A549 (cell line): Measurements from ENCODE around the gene TRDN. TPM values are rescaled to one million over a fixed set of nuclear protein-coding genes. Genes with fewer than 3 reads are reported as not detected.

Experiments
- ATAC-seq, 2 experiments: fragments of 200-7000 bp in 1 of 2; fragments of >200 bp in 1 of 2; cut with Nextera tagmentation in 1 of 2; cut with Tn5 transposase in 1 of 2; 3 replicates each; pipeline versions ENCODE4 v1.8.0 to v1.9.1; 2018 to 2020; ENCODE audit warnings: mild to moderate bottlenecking in 1 of 2, moderate library complexity in 1 of 2
- CTCF ChIA-PET: fragments of 300-600 bp; sonication (Branson Sonifier 250); formaldehyde crosslinking; extraction: SDS; loops from one replicate; lab custom pipeline; 2021; ENCODE audit warnings: antibody characterized with exemption, inconsistent platforms; lab: Yijun Ruan, JAX
- POLR2A ChIA-PET: fragments of 350-600 bp; formaldehyde crosslinking; extraction: SDS; loops from one replicate; lab custom pipeline; 2021; ENCODE audit warnings: antibody characterized with exemption, inconsistent platforms; lab: Yijun Ruan, JAX
- DNase-seq, 2 experiments: peaks; one replicate each; pipeline versions ENCODE4 v3.0.0 to v3.0.0-alpha.2; 2011 to 2016; ENCODE audit warnings: low read depth in 1 of 2, low spot score in 1 of 2
- FAIRE-seq: peaks from 2 replicates; lab custom pipeline; 2011; peaks lifted over from hg19 to GRCh38; lab: Jason Lieb, UNC
- H3K27ac ChIP-seq, 2 experiments: fragments of >200 bp; sonication (Bioruptor Twin); formaldehyde crosslinking; 3 replicates each; pipeline ENCODE4 v1.5.1; 2016 to 2017
- H3K4me1 ChIP-seq: fragments of >200 bp; sonication (Bioruptor Twin); formaldehyde crosslinking; 3 replicates; pipeline ENCODE4 v1.6.1; 2016
- H3K4me2 ChIP-seq: fragments of >200 bp; sonication (Bioruptor Twin); formaldehyde crosslinking; 3 replicates; pipeline ENCODE4 v1.6.1; 2016
- H3K4me3 ChIP-seq: fragments of >200 bp; sonication (Bioruptor Twin); formaldehyde crosslinking; 3 replicates; pipeline ENCODE4 v1.5.1; 2016
- H3K9me3 ChIP-seq: fragments of >200 bp; sonication (Bioruptor Twin); formaldehyde crosslinking; 3 replicates; pipeline ENCODE4 v1.6.1; 2016
- CBX8 ChIP-seq: fragments of 200-600 bp; sonication (generic); IDR thresholded peaks from 2 replicates; pipeline ENCODE4 v1.6.1; 2016
- CHD2 ChIP-seq: fragments of 150-350 bp; IDR thresholded peaks from 2 replicates; pipeline ENCODE4 v1.6.1; 2014; ENCODE audit warnings: low read length; ENCODE audit not compliant: partially characterized antibody
- CHD4 ChIP-seq: fragments of 200-600 bp; sonication (generic); IDR thresholded peaks from 2 replicates; pipeline ENCODE4 v1.6.1; 2016; ENCODE audit warnings: antibody characterized with exemption, mild to moderate bottlenecking, borderline replicate concordance
- EHF ChIP-seq: fragments of 250-450 bp; sonication (Bioruptor Pico); IDR thresholded peaks from 2 replicates; pipeline ENCODE4 v1.5.0; 2020; ENCODE audit warnings: mild to moderate bottlenecking
- EP300 ChIP-seq, 2 experiments: fragments of >200 bp; sonication (Bioruptor Twin); formaldehyde crosslinking; IDR thresholded peaks; 2 replicates in 1 of 2; 3 replicates in 1 of 2; pipeline ENCODE4 v1.6.1; 2016 to 2017
- ESRRA ChIP-seq: fragments of 150-350 bp; IDR thresholded peaks from 2 replicates; pipeline ENCODE4 v1.6.1; 2014; ENCODE audit warnings: mild to moderate bottlenecking, low read length, borderline replicate concordance
- FOSL2 ChIP-seq, 2 experiments: fragments of 450-650 bp in 1 of 2; fragments of >200 bp in 1 of 2; sonication (Bioruptor Twin) in 1 of 2; formaldehyde crosslinking; IDR thresholded peaks; 2 replicates each; pipeline versions ENCODE4 v1.5.0 to v1.6.1; 2016 to 2020; ENCODE audit warnings: mild to moderate bottlenecking in 1 of 2, moderate library complexity in 1 of 2
- GATA3 ChIP-seq: IDR thresholded peaks from 2 replicates; pipeline ENCODE4 v1.6.1; 2012; ENCODE audit warnings: borderline replicate concordance
- HDAC2 ChIP-seq: fragments of 200-600 bp; sonication (generic); IDR thresholded peaks from 2 replicates; pipeline ENCODE4 v1.6.1; 2016
- HEYL ChIP-seq: fragments of 250-450 bp; sonication (Bioruptor Pico); IDR thresholded peaks from 2 replicates; pipeline ENCODE4 v1.8.0; 2021; ENCODE audit warnings: mild to moderate bottlenecking, moderate library complexity
- HOXB13 ChIP-seq: fragments of 250-450 bp; sonication (Bioruptor Pico); IDR thresholded peaks from 2 replicates; pipeline ENCODE4 v1.5.0; 2020; ENCODE audit warnings: low read depth, mild to moderate bottlenecking, moderate library complexity
- JUNB ChIP-seq: fragments of >200 bp; sonication (Bioruptor Twin); formaldehyde crosslinking; IDR thresholded peaks from 2 replicates; pipeline ENCODE4 v1.6.1; 2016
- MYC ChIP-seq: IDR thresholded peaks from 2 replicates; pipeline ENCODE4 v1.6.1; 2012; ENCODE audit warnings: mild to moderate bottlenecking, inconsistent platforms, low read length, improper control_type of control experiment, borderline replicate concordance
- NPAS2 ChIP-seq: fragments of 250-450 bp; sonication (Bioruptor Pico); IDR thresholded peaks from 2 replicates; pipeline ENCODE4 v1.8.0; 2022; ENCODE audit warnings: mild to moderate bottlenecking, moderate library complexity, borderline replicate concordance
- PHF8 ChIP-seq: fragments of 200-600 bp; sonication (generic); IDR thresholded peaks from 2 replicates; pipeline ENCODE4 v1.6.1; 2016; ENCODE audit warnings: low read depth, mild to moderate bottlenecking, antibody characterized with exemption, moderate library complexity, borderline replicate concordance
- POLR2A ChIP-seq: IDR thresholded peaks from 2 replicates; pipeline ENCODE4 v1.6.1; 2012; ENCODE audit warnings: mild to moderate bottlenecking, low read length
- RAD21 ChIP-seq, 2 experiments: fragments of >200 bp in 1 of 2; sonication (Bioruptor Twin) in 1 of 2; formaldehyde crosslinking in 1 of 2; IDR thresholded peaks in 1 of 2; conservative IDR thresholded peaks in 1 of 2; 2 replicates in 1 of 2; 3 replicates in 1 of 2; pipeline ENCODE4 v1.6.1; 2012 to 2018; ENCODE audit warnings: inconsistent platforms in 1 of 2
- RCOR1 ChIP-seq: fragments of 150-350 bp; IDR thresholded peaks from 2 replicates; pipeline ENCODE4 v1.6.1; 2014; ENCODE audit warnings: antibody characterized with exemption, low read length, low read depth
- RFX5 ChIP-seq: fragments of 450-650 bp; IDR thresholded peaks from 2 replicates; pipeline ENCODE4 v1.7.1; 2014; ENCODE audit warnings: antibody characterized with exemption, mild to moderate bottlenecking, moderate library complexity
- SMC3 ChIP-seq: fragments of >200 bp; sonication (Bioruptor Twin); formaldehyde crosslinking; IDR thresholded peaks from 3 replicates; pipeline ENCODE4 v1.6.1; 2018; ENCODE audit warnings: inconsistent platforms
- SREBF2 ChIP-seq: fragments of 450-650 bp; IDR thresholded peaks from 2 replicates; pipeline ENCODE4 v1.6.1; 2014; ENCODE audit warnings: mild to moderate bottlenecking, moderate library complexity
- TP53 ChIP-seq: fragments of 250-450 bp; sonication (Bioruptor Pico); IDR thresholded peaks from 2 replicates; pipeline ENCODE4 v1.5.0; 2021; ENCODE audit warnings: mild to moderate bottlenecking, moderate library complexity
- ZC3H11A ChIP-seq: fragments of 450-650 bp; IDR thresholded peaks from 2 replicates; pipeline ENCODE4 v1.6.1; 2014; ENCODE audit warnings: antibody characterized with exemption, mild to moderate bottlenecking
- ZFP36 ChIP-seq: fragments of 450-650 bp; IDR thresholded peaks from 2 replicates; pipeline ENCODE4 v1.6.1; 2014; ENCODE audit warnings: borderline replicate concordance; ENCODE audit not compliant: partially characterized antibody
- ZSCAN20 ChIP-seq: fragments of 250-450 bp; sonication (Bioruptor Pico); IDR thresholded peaks from 2 replicates; pipeline ENCODE4 v1.8.0; 2022; ENCODE audit warnings: mild to moderate bottlenecking, moderate library complexity
- WGBS: methylation state at CpG from one replicate; pipeline ENCODE4 v1.1.6; 2017; ENCODE audit errors: missing lambda C conversion rate; 5-methylcytosine and 5-hydroxymethylcytosine counted together
- polyA plus RNA-seq, 4 experiments: library from polyadenylated mRNA; depleted of rRNA in 3 of 4; stranded (reverse); fragments of >200 nt; fragmentation: RNase III in 1 of 4; extraction: RNeasy Plus Mini Kit Qiagen cat#74134 plus additional on column Dnase treatment in 1 of 4; gene quantifications; 2 replicates in 3 of 4; 3 replicates in 1 of 4; pipeline ENCODE4 v1.2.3, GENCODE V29; 2011 to 2017
- TF ChIP-seq, protein P1 (sequence below): IDR thresholded peaks from 2 replicates; pipeline ENCODE4 v1.6.1; 2012; ENCODE audit warnings: low read depth, borderline replicate concordance

TRDN gene
- polyA plus RNA-seq, 2 of the 4 experiments (the other 2 are of a cell fraction): not detected

DNA sequence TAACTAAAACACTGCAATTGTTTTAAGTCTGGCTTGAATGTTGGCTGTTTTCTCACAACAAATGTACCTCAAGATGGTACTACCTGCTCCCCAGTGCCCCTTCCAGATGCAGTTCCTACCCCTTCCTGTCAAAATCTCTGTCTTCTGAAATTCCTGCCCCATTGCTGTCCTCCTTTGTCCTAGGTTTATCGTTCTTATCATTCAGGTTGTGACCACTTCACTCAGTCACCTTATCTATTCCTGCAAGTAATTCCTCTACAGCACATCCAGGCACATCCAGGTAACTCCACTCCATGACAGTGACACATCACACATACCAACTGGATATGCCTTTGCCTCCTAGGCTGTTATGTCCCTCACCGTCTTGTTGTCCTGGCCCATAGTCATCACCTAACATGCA, 90.2 kb downstream of the TRDN start:
- ChIA-PET POLR2A (no interaction called here), CTCF (no interaction called here)
- no peak for TF ChIP-seq HOXB13 (CRISPR knock-in tag)
- no peak for TF ChIP-seq TP53 (CRISPR knock-in tag)
- TF ChIP-seq SREBF2: no peak
- TF ChIP-seq ZC3H11A: no peak
- no peak for TF ChIP-seq RCOR1
- no peak overlapping the region for H3K4me3 ChIP-seq
- FAIRE-seq (no peak), ATAC-seq (no peak), DNase-seq (no peak)
- H3K4me1 ChIP-seq: no peaks in the 10 kb centered on the region
- no peaks in the 10 kb centered on the region for H3K9me3 ChIP-seq
- whole genome bisulfite sequencing: 35% methylated on average over 2 of the region's 2 CpGs
- H3K4me2 ChIP-seq: no peak overlapping the region
- no peak overlapping the region for H3K27ac ChIP-seq

DNA sequence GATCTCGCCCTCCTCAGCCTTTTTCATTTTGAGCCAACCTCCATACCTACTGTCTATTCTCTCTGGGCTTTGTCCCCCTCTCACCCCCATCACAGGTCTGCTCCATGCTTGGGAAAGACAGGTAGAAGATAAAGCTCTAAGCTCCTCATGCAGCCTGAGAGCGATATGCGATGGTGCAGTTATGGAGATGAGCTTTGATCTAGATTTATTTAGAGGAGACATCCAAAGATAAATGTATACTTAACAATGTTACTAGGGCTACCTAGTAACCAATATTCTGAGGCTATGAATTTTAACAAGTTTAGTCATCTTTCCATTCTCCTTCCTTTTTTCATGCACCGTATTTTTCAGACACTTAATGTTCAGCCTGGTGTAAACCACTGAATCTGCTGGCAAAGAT, 95.3 kb downstream of the TRDN start:
- DNase-seq (no peak), ATAC-seq (no peak), FAIRE-seq (no peak)
- Histone ChIP-seq H3K27ac (no peak overlapping the region), H3K4me1 (no peaks in the 10 kb centered on the region), H3K4me3 (no peak overlapping the region), H3K9me3 (no peaks in the 10 kb centered on the region), H3K4me2 (no peak overlapping the region)
- ChIA-PET CTCF (no interaction called here), POLR2A (no interaction called here)
- 58% methylated on average over 4 of the region's 4 CpGs for WGBS
- TF ChIP-seq RAD21 (conservative IDR thresholded peaks at IDR 0.05 in 1 of 2, IDR thresholded peaks at IDR 0.05 in 1 of 2): no peak
- TF ChIP-seq CBX8: no peak

DNA sequence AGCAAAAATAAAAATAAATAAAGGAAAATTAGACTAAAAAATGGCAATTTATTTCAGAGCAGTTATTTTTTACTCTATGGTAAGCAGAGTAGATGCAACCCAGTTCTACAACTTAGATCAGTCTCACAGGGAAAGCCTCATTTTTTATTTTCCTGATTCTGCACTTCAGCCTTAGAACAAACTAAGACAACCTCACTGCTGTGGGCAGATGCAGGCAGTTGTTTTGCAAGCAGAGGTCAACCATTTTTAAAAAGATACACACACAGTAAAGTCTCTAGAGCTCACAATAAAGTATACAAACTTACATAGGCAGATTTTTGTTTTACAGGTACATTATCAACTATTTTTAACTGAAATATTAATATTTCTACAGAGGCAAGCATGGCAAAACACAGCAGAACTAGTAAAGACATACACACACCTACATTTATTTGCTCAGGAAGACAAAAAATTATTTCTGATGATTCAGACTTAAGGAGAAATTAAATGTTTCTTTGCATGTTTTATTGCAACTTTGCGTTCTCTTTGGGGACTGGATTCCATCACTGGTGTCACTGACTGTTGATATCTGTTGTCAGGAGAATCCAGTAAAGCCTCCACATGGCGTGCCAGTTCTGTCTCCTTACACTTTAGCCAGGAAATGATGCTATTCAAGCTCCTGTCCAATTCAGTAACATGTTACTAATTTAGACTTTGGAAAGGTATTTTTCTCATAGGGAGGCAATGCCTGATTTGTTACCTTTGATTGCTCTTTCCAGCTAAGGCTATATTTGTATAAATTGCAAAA, 102.7 kb downstream of the TRDN start:
- 65% methylated on average over 2 of the region's 2 CpGs for WGBS
- Histone ChIP-seq H3K27ac (no peak overlapping the region), H3K9me3 (no peaks in the 10 kb centered on the region), H3K4me1 (peaks cover 16% of the 10 kb centered on the region; the same call in 2 of the 3 replicates), H3K4me2 (no peak overlapping the region), H3K4me3 (no peak overlapping the region)
- DNase-seq: no peak
- FAIRE-seq: no peak
- no peak for ATAC-seq
- ChIA-PET POLR2A (no interaction called here), CTCF (no interaction called here)
- TF ChIP-seq POLR2A: no peak
- no peak for TF ChIP-seq ZFP36
- TF ChIP-seq MYC: no peak
- no peak for TF ChIP-seq ESRRA
- no peak for TF ChIP-seq FOSL2 (IDR thresholded peaks at IDR 0.05)
- TF ChIP-seq FOSL2 (CRISPR knock-in tag; IDR thresholded peaks at IDR 0.05): no peak
- TF ChIP-seq SMC3: no peak
- TF ChIP-seq CHD4: no peak
- TF ChIP-seq EP300 (IDR thresholded peaks at IDR 0.05): no peak
- no peak for TF ChIP-seq CHD2
- TF ChIP-seq EHF: no peak
- TF ChIP-seq GATA3: no peak
- no peak for TF ChIP-seq NPAS2 (CRISPR knock-in tag)
- TF ChIP-seq RFX5: no peak
- TF ChIP-seq HOXB13 (CRISPR knock-in tag): no peak
- TF ChIP-seq, protein P1, sequence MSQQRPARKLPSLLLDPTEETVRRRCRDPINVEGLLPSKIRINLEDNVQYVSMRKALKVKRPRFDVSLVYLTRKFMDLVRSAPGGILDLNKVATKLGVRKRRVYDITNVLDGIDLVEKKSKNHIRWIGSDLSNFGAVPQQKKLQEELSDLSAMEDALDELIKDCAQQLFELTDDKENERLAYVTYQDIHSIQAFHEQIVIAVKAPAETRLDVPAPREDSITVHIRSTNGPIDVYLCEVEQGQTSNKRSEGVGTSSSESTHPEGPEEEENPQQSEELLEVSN: no peak
- TF ChIP-seq JUNB: no peak
- no peak for TF ChIP-seq PHF8
- TF ChIP-seq HEYL (CRISPR knock-in tag): no peak
- no peak for TF ChIP-seq ZSCAN20 (CRISPR knock-in tag)
- no peak for TF ChIP-seq HDAC2
